22Rv1 (cell line): ENCODE measurements around the gene PCBD2.
"Not testable (repeated sequence)": the region's sequence is repeated elsewhere in the genome, so short reads cannot be mapped to it uniquely, and the experiment has no call there.

ENCODE experiments used
- H3K27ac ChIP-seq: fragments of 450-650 bp; 2 replicates; pipeline ENCODE4 v1.5.1; 2017
- CTCF ChIP-seq: fragments of 450-650 bp; IDR thresholded peaks from 2 replicates; pipeline ENCODE4 v1.5.1; 2017; ENCODE audit warnings: mild to moderate bottlenecking
- ZFX ChIP-seq: fragments of 450-650 bp; IDR thresholded peaks from 2 replicates; pipeline ENCODE4 v1.6.1; 2017; ENCODE audit warnings: antibody characterized with exemption, borderline replicate concordance

Gene PCBD2

GRCh38 chr5:134892282-134892681 lies 12.6 kb upstream of the PCBD2 start:
- no peak overlapping the region for H3K27ac ChIP-seq
- TF ChIP-seq ZFX (no peak), CTCF (no peak)

GRCh38 chr5:134892926-134893325 lies 12.0 kb upstream of the PCBD2 start:
- TF ChIP-seq ZFX (no peak), CTCF (no peak)
- no peak overlapping the region for H3K27ac ChIP-seq

GRCh38 chr5:134893748-134894505 lies 11.0 kb upstream of the PCBD2 start:
- TF ChIP-seq ZFX (no peak), CTCF (no peak)
- H3K27ac ChIP-seq = no peak overlapping the region

GRCh38 chr5:134902071-134902801 lies 2.7 kb upstream of the PCBD2 start:
- TF ChIP-seq CTCF = no peak
- H3K27ac ChIP-seq = no peak overlapping the region

- no peak for TF ChIP-seq ZFX
- TF ChIP-seq CTCF = peak; percentile 84
- H3K27ac ChIP-seq = peak overlapping the region; percentile 100
These were observed 490 bp downstream of the PCBD2 start for GRCh38 chr5:134905246-134905996.

- TF ChIP-seq ZFX = no peak
- TF ChIP-seq CTCF = no peak
- no peak overlapping the region for H3K27ac ChIP-seq
These were observed 1.9 kb downstream of the PCBD2 start for GRCh38 chr5:134906811-134907210.

GRCh38 chr5:134910752-134911151 lies 5.8 kb downstream of the PCBD2 start:
- H3K27ac ChIP-seq = not testable (repeated sequence)
